MCF 10A (cell line): ENCODE results near the gene NFE2L1. TPM values are rescaled to one million over a fixed set of nuclear protein-coding genes. Genes with fewer than 3 reads are reported as not detected.
A peak's percentile ranks its signal among the peaks of the same experiment; 100 is the strongest.

Experiments used
- BruUV-seq: library from RNA; stranded (reverse); fragments of 400-500 nt; replicated peaks from 2 replicates; lab custom pipeline; 2021; lab: Mats Ljungman, UMichigan
- CTCF ChIA-PET: fragments of 300-600 bp; sonication (Branson Sonifier 250); formaldehyde crosslinking; extraction: SDS; loops from one replicate; lab custom pipeline; 2021; ENCODE audit warnings: antibody characterized with exemption, inconsistent platforms; lab: Yijun Ruan, JAX
- POLR2A ChIA-PET: fragments of 300-600, 350-650 bp; sonication (Branson Sonifier 250); formaldehyde crosslinking; extraction: SDS; loops from one replicate; lab custom pipeline; 2020; ENCODE audit warnings: antibody characterized with exemption, inconsistent platforms; lab: Yijun Ruan, JAX
- DNase-seq: peaks from one replicate; pipeline ENCODE4 v3.0.0-alpha.2; 2018; ENCODE audit not compliant: unreplicated experiment
- H3K27ac Mint-ChIP-seq: one replicate; pipeline ENCODE4 v1.8.0; 2022; ENCODE audit warnings: mild to moderate bottlenecking, low read depth, mixed read lengths; ENCODE audit not compliant: unreplicated experiment
- H3K27me3 Mint-ChIP-seq: one replicate; pipeline ENCODE4 v1.8.0; 2022; ENCODE audit warnings: mixed read lengths; ENCODE audit not compliant: insufficient read depth, unreplicated experiment
- H3K36me3 Mint-ChIP-seq: one replicate; pipeline ENCODE4 v1.8.0; 2022; ENCODE audit warnings: mild to moderate bottlenecking, moderate library complexity, mixed read lengths; ENCODE audit not compliant: insufficient read depth, unreplicated experiment
- H3K4me1 Mint-ChIP-seq: one replicate; pipeline ENCODE4 v1.8.0; 2022; ENCODE audit warnings: mixed read lengths; ENCODE audit not compliant: insufficient read depth, unreplicated experiment
- H3K4me3 Mint-ChIP-seq: one replicate; pipeline ENCODE4 v1.8.0; 2022; ENCODE audit warnings: mild to moderate bottlenecking, moderate library complexity, mixed read lengths; ENCODE audit not compliant: unreplicated experiment
- H3K9me3 Mint-ChIP-seq: one replicate; pipeline ENCODE4 v1.8.0; 2022; ENCODE audit warnings: mixed read lengths; ENCODE audit not compliant: unreplicated experiment
- CTCF ChIP-seq: fragments of 200-600 bp; IDR thresholded peaks from one replicate; pipeline ENCODE4 v1.8.0; 2022; ENCODE audit warnings: antibody characterized with exemption, mild to moderate bottlenecking; ENCODE audit not compliant: unreplicated experiment
- intact Hi-C: fragments of 100-400 bp; cut with micrococcal nuclease; formaldehyde crosslinking; loops from 2 replicates; pipeline ENCODE4 v1.14.1; 2022
- total RNA-seq: library from RNA; stranded (reverse); gene quantifications from 2 replicates; pipeline ENCODE4 v1.2.3, GENCODE V29; 2022

NFE2L1 gene
- total RNA-seq, 1 experiment from 2014 or later, result 235 TPM

GRCh38 chr17:48054238-48055185 is 6.4 kb downstream of the NFE2L1 start:
- peak overlapping the region; percentile 91 for H3K4me3 Mint-ChIP-seq
- TF ChIP-seq CTCF, result no peak
- peaks cover 67% of the 10 kb centered on the region for H3K4me1 Mint-ChIP-seq
- peaks cover 89% of the 10 kb centered on the region for H3K36me3 Mint-ChIP-seq
- ChIA-PET POLR2A (interaction anchor here (1.0 to 17.1 kb wide), 8 partner anchors 9 to 54 kb away, joined by 4 to 353 read pairs (median 8); partner anchors contain the start of gene SNX11), CTCF (interaction anchor here (0.6 to 2.2 kb wide), 5 partner anchors 10 to 127 kb away, joined by 3 to 10 read pairs (median 3); no protein-coding TSS in a partner anchor)
- H3K9me3 Mint-ChIP-seq, result no peaks in the 10 kb centered on the region
- DNase-seq, result peak; percentile 76
- intact Hi-C loops, result loop anchor here (2.0 kb wide), 1 partner anchor 46 kb away; the partner anchor contains the start of gene CBX1
- H3K27ac Mint-ChIP-seq, result peak overlapping the region; percentile 93
- no TSS peak for BruUV-seq
- H3K27me3 Mint-ChIP-seq, result no peaks in the 10 kb centered on the region

- ChIA-PET POLR2A (interaction anchor here (0.8 to 17.1 kb wide), 6 partner anchors 7 to 44 kb away, joined by 3 to 353 read pairs (median 9); partner anchors contain the start of gene NFE2L1), CTCF (interaction anchor here (0.7 to 2.2 kb wide), 4 partner anchors 18 to 86 kb away, joined by 3 to 10 read pairs (median 4); no protein-coding TSS in a partner anchor)
- no peak for TF ChIP-seq CTCF
- Mint-ChIP-seq H3K36me3 (peaks cover 90% of the 10 kb centered on the region), H3K4me1 (peaks cover 62% of the 10 kb centered on the region), H3K27ac (peak overlapping the region; percentile 93), H3K9me3 (no peaks in the 10 kb centered on the region), H3K27me3 (no peaks in the 10 kb centered on the region), H3K4me3 (peak overlapping the region; percentile 91)
- BruUV-seq, result no TSS peak
- peak; percentile 77 for DNase-seq
- intact Hi-C loops, result loop anchor here (2.0 kb wide), 1 partner anchor 45 kb away; the partner anchor contains the start of gene CBX1
Measured at GRCh38 chr17:48055531-48056245, 7.5 kb downstream of the NFE2L1 start.

GRCh38 chr17:48056246-48056745 is 8.1 kb downstream of the NFE2L1 start:
- Mint-ChIP-seq H3K27me3 (no peaks in the 10 kb centered on the region), H3K36me3 (peaks cover 90% of the 10 kb centered on the region), H3K4me1 (peaks cover 56% of the 10 kb centered on the region), H3K9me3 (no peaks in the 10 kb centered on the region), H3K4me3 (peak overlapping the region; percentile 91), H3K27ac (peak overlapping the region; percentile 93)
- BruUV-seq, result no TSS peak
- no peak for TF ChIP-seq CTCF
- intact Hi-C loops, result no loop called here
- ChIA-PET CTCF (interaction anchor here (1.3 to 2.2 kb wide), 2 partner anchors 17 to 24 kb away, joined by 6 to 10 read pairs; no protein-coding TSS in a partner anchor), POLR2A (interaction anchor here (0.8 to 17.1 kb wide), 6 partner anchors 8 to 44 kb away, joined by 3 to 353 read pairs (median 9); partner anchors contain the start of gene NFE2L1)
- DNase-seq, result no peak
